Smooth muscle cell (in vitro differentiated cells): Measurements from ENCODE around the gene ADAMTS12. TPM values are rescaled to one million over a fixed set of nuclear protein-coding genes. Genes with fewer than 3 reads are reported as not detected.

ENCODE experiments used
- DNase-seq: peaks from one replicate; lab custom pipeline; 2025; ENCODE audit not compliant: unreplicated experiment; lab: John Stamatoyannopoulos, UW
- H2AFZ ChIP-seq: fragments of 200-600 bp; sonication (generic); 2 replicates; pipeline ENCODE4 v1.6.0; 2016; ENCODE audit warnings: antibody characterized with exemption, low read depth, mild to moderate bottlenecking
- H3F3A ChIP-seq: fragments of 200-600 bp; sonication (generic); 2 replicates; pipeline ENCODE4 v1.6.0; 2017; ENCODE audit warnings: antibody characterized with exemption, low read depth
- H3K27ac ChIP-seq: fragments of 200-600 bp; sonication (generic); 2 replicates; pipeline ENCODE4 v1.5.1; 2016; ENCODE audit warnings: low read depth, mild to moderate bottlenecking
- H3K27me3 ChIP-seq: fragments of 200-600 bp; sonication (generic); 2 replicates; pipeline ENCODE4 v1.6.1; 2016; ENCODE audit warnings: low read depth, mild to moderate bottlenecking
- H3K36me3 ChIP-seq: fragments of 200-600 bp; sonication (generic); 2 replicates; pipeline ENCODE4 v1.5.1; 2016; ENCODE audit warnings: low read depth
- H3K4me1 ChIP-seq: fragments of 200-600 bp; sonication (generic); 2 replicates; pipeline ENCODE4 v1.5.1; 2016; ENCODE audit warnings: low read depth
- H3K4me2 ChIP-seq: fragments of 200-600 bp; sonication (generic); 2 replicates; pipeline ENCODE4 v1.6.0; 2016; ENCODE audit warnings: mild to moderate bottlenecking
- H3K4me3 ChIP-seq: fragments of 200-600 bp; sonication (generic); 2 replicates; pipeline ENCODE4 v1.5.1; 2016; ENCODE audit warnings: mild to moderate bottlenecking
- H3K79me2 ChIP-seq: fragments of 200-600 bp; sonication (generic); 2 replicates; pipeline ENCODE4 v1.6.0; 2016; ENCODE audit warnings: low read depth, mild to moderate bottlenecking
- H3K9ac ChIP-seq: fragments of 200-600 bp; sonication (generic); 2 replicates; pipeline ENCODE4 v1.6.0; 2016; ENCODE audit warnings: low read depth
- H3K9me3 ChIP-seq: fragments of 200-600 bp; sonication (generic); replicated peaks from 2 replicates; pipeline ENCODE4 v1.5.1; 2016; ENCODE audit warnings: low read depth
- H4K20me1 ChIP-seq: fragments of 200-600 bp; sonication (generic); 2 replicates; pipeline ENCODE4 v1.6.0; 2016; ENCODE audit warnings: low read depth
- CTCF ChIP-seq: fragments of 200-600 bp; sonication (generic); IDR thresholded peaks from 2 replicates; pipeline ENCODE4 v1.5.1; 2017; ENCODE audit warnings: borderline replicate concordance, mild to moderate bottlenecking, antibody characterized with exemption; ENCODE audit not compliant: insufficient read depth, poor library complexity, severe bottlenecking
- WGBS: methylation state at CpG from one replicate; pipeline ENCODE4 v1.1.7; 2016; ENCODE audit warnings: low lambda C conversion rate; 5-methylcytosine and 5-hydroxymethylcytosine counted together
- polyA plus RNA-seq: library from polyadenylated mRNA; unstranded; fragments of >200 nt; fragmentation: Nextera tagmentation; extraction: Ambion mirVana; gene quantifications from 2 replicates; pipeline ENCODE4 v1.2.1, GENCODE V29; 2016
- total RNA-seq: library from RNA; depleted of rRNA; stranded (reverse); fragments of >200 nt; gene quantifications from 2 replicates; pipeline ENCODE4 v1.2.3, GENCODE V29; 2014

ADAMTS12 gene
- total and polyA plus RNA-seq, 2 experiments from 2014 or later: 34.3 to 84.9 TPM

GRCh38 chr5:33808699-33809098, 83.1 kb downstream of the ADAMTS12 start:
- WGBS: 71% methylated on average over 4 of the region's 4 CpGs
- no peak for DNase-seq
- Histone ChIP-seq H3K79me2 (peaks cover 5% of the 10 kb centered on the region), H3K36me3 (no peaks in the 10 kb centered on the region), H3K4me2 (peak overlapping the region; percentile 70), H2AFZ (no peak overlapping the region), H3F3A (peaks cover 6% of the 10 kb centered on the region), H3K4me1 (peaks cover 20% of the 10 kb centered on the region), H3K27me3 (no peaks in the 10 kb centered on the region), H3K4me3 (no peak overlapping the region), H3K9ac (no peak overlapping the region), H3K9me3 (no peaks in the 10 kb centered on the region), H3K27ac (peak overlapping the region; percentile 88), H4K20me1 (no peaks in the 10 kb centered on the region)
- TF ChIP-seq CTCF: no peak

GRCh38 chr5:33807771-33808170, 84.0 kb downstream of the ADAMTS12 start:
- no peak overlapping the region for H3K4me3 ChIP-seq
- no peaks in the 10 kb centered on the region for H4K20me1 ChIP-seq
- peak overlapping the region; percentile 88 for H3K27ac ChIP-seq
- H3K27me3 ChIP-seq: no peaks in the 10 kb centered on the region
- H3K36me3 ChIP-seq: no peaks in the 10 kb centered on the region
- WGBS: 52% methylated on average over 9 of the region's 9 CpGs
- no peak overlapping the region for H2AFZ ChIP-seq
- peaks cover 6% of the 10 kb centered on the region for H3F3A ChIP-seq
- no peaks in the 10 kb centered on the region for H3K9me3 ChIP-seq
- H3K9ac ChIP-seq: peak overlapping the region; percentile 57
- H3K4me2 ChIP-seq: peak overlapping the region; percentile 70
- no peak for DNase-seq
- peaks cover 5% of the 10 kb centered on the region for H3K79me2 ChIP-seq
- TF ChIP-seq CTCF: no peak
- peaks cover 20% of the 10 kb centered on the region for H3K4me1 ChIP-seq

DNA sequence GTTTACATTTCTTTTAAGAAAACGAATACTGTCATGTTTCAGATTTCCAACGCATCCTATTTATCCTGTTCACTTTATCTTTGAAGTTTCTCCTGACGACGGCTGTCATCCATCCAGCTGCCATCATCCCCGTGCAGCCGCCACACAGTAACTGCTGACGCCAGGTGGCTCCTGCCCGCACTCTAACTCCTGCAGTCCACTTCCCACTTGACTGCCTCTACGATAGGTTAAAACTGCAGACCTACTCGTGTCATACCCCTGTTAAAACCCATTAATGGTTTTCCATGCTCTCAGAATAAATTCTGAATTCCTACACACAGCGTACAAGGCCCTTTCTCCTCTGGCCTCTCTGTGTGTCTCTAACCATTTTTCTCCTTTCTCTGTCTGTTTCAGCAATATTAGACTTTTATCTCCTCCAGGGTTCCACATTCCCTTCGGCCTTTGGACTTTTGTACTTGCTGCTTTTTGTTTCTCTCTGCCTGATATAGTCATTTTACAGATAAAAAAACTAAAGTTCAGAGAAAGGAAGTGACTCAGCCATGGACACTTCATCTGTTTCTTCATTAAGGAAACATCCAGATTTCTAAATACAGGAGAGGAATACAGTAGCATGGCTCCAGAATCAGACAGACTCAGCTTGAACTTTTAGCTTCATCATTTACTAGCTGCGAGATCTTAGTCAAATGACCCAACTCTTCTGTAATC, 84.9 kb downstream of the ADAMTS12 start:
- DNase-seq: no peak
- Histone ChIP-seq H3K36me3 (no peaks in the 10 kb centered on the region), H3F3A (peaks cover 6% of the 10 kb centered on the region), H3K79me2 (peaks cover 5% of the 10 kb centered on the region), H2AFZ (peak overlapping the region; percentile 14), H3K4me3 (no peak overlapping the region), H3K9ac (peak overlapping the region; percentile 57), H3K27ac (peak overlapping the region; percentile 88), H3K4me2 (peak overlapping the region; percentile 70), H3K4me1 (peaks cover 20% of the 10 kb centered on the region), H3K27me3 (no peaks in the 10 kb centered on the region), H3K9me3 (no peaks in the 10 kb centered on the region), H4K20me1 (no peaks in the 10 kb centered on the region)
- no peak for TF ChIP-seq CTCF
- WGBS: 72% methylated on average over 13 of the region's 13 CpGs

DNA sequence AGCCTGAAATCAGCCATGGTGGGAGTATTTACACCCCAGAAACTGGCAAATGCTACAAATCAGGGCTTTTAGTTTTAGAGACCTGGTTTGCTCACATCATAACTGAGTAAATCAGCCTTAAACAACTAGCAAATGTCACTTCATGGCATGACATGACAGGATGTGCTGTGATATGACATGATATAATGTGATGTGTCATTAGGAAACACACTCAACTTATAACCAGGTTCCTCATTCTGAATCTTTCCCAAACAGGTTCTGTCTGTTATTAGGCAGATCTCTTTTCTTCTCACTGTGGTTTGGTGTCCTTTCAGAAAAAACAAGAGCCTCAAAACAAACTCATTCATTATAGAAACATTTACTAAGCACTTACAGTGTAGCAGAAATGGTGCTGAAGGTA, 90.5 kb downstream of the ADAMTS12 start:
- TF ChIP-seq CTCF: no peak

More for the DNA sequence above, 90.5 kb downstream of the ADAMTS12 start:
- no peak overlapping the region for H3K4me3 ChIP-seq
- H3K27ac ChIP-seq: no peak overlapping the region
- H3K4me1 ChIP-seq: no peaks in the 10 kb centered on the region
- H3K4me2 ChIP-seq: no peak overlapping the region
- no peaks in the 10 kb centered on the region for H4K20me1 ChIP-seq
- H3K79me2 ChIP-seq: peaks cover 19% of the 10 kb centered on the region
- no peaks in the 10 kb centered on the region for H3K36me3 ChIP-seq
- no peak overlapping the region for H2AFZ ChIP-seq
- no peak for DNase-seq
- H3K9me3 ChIP-seq: no peaks in the 10 kb centered on the region
- no peaks in the 10 kb centered on the region for H3K27me3 ChIP-seq
- H3F3A ChIP-seq: no peaks in the 10 kb centered on the region
- H3K9ac ChIP-seq: no peak overlapping the region
